Osteoblast (primary cell): ENCODE data around the gene PDE6G. TPM values are rescaled to one million over a fixed set of nuclear protein-coding genes. Genes with fewer than 3 reads are reported as not detected.

ENCODE experiments used
- DNase-seq: peaks from one replicate; pipeline ENCODE4 v3.0.0; 2011; ENCODE audit warnings: low spot score, mixed read lengths; ENCODE audit not compliant: insufficient read length; ENCODE audit errors: missing footprints
- H2AFZ ChIP-seq: 2 replicates; pipeline ENCODE4 v1.6.0; 2011; ENCODE audit warnings: mild to moderate bottlenecking, low read length
- H3K27ac ChIP-seq: 2 replicates; pipeline ENCODE4 v1.5.1; 2011; ENCODE audit warnings: mild to moderate bottlenecking, low read depth, low read length, moderate library complexity
- H3K27me3 ChIP-seq: 2 replicates; pipeline ENCODE4 v1.6.0; 2012; ENCODE audit warnings: mild to moderate bottlenecking, control low read depth, inconsistent platforms, low read length, moderate library complexity; ENCODE audit not compliant: insufficient read depth
- H3K36me3 ChIP-seq: 2 replicates; pipeline ENCODE4 v1.5.1; 2011; ENCODE audit warnings: mild to moderate bottlenecking, low read length, control low read depth, moderate library complexity; ENCODE audit not compliant: insufficient read depth
- H3K4me1 ChIP-seq: 2 replicates; pipeline ENCODE4 v1.5.1; 2011; ENCODE audit warnings: mild to moderate bottlenecking, low read length, control low read depth, moderate library complexity; ENCODE audit not compliant: insufficient read depth
- H3K4me2 ChIP-seq: 2 replicates; pipeline ENCODE4 v1.6.0; 2011; ENCODE audit warnings: mild to moderate bottlenecking, low read length; ENCODE audit not compliant: insufficient read depth
- H3K4me3 ChIP-seq: fragments of 200-600 bp; sonication (generic); 3 replicates; pipeline ENCODE4 v1.5.1; 2012; ENCODE audit warnings: mild to moderate bottlenecking, low read length, inconsistent platforms; ENCODE audit not compliant: insufficient read depth
- H3K79me2 ChIP-seq: 2 replicates; pipeline ENCODE4 v1.6.0; 2012; ENCODE audit warnings: mild to moderate bottlenecking, low read length, control low read depth, inconsistent platforms; ENCODE audit not compliant: insufficient read depth
- H3K9me3 ChIP-seq: 2 replicates; pipeline ENCODE4 v1.5.1; 2011; ENCODE audit warnings: low read depth, low read length, control low read depth
- H4K20me1 ChIP-seq: 2 replicates; pipeline ENCODE4 v1.6.0; 2012; ENCODE audit warnings: mild to moderate bottlenecking, low read length, control low read depth; ENCODE audit not compliant: insufficient read depth
- total RNA-seq: library from RNA; depleted of rRNA; stranded (reverse); fragments of >200 nt; gene quantifications from 2 replicates; pipeline ENCODE4 v1.2.3, GENCODE V29; 2012
- TF ChIP-seq, protein P1 (sequence below): IDR thresholded peaks from 2 replicates; pipeline ENCODE4 v1.5.1; 2011; ENCODE audit warnings: mild to moderate bottlenecking, low read depth, low read length, moderate library complexity; ENCODE audit errors: extremely low read depth

Gene PDE6G
- total RNA-seq, 1 donor = not detected

DNA sequence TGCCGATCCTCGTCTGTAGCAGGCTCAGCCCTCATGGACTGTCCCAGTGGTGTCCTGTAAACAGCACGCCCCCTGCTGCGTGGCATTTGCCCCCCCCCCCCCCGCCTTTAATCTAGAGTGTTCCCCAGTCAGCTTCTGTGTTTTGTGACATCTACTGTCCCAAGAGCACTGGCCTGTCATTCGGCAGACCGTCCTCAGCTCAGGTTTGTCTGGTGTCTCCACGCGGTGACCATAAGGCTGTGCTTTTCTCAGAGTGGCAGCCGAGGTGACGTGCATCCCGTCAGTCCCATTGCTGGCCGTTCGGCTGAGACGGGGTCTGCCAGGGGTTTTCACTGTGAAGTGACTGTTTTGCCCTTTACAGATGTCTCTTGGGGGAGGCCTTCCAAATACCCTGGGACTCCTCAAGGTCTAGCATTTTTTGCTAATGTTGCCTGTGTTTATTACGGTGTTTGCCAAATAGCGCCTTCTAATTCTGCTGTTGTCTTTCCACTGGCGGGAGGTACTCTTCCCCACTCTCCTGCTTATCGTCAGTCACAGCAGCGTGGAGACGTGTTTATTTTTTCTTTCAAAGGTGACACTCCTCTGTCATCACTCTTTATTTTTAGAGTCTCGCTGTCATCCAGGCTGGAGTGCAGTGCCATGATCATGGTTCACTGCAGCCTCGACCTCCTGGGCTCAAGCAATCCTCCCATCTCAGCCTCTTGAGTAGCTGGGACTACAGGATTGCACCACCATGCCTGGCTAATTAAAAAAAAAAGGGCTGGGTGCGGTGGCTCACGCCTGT lies 41.1 kb upstream of the PDE6G start:
- DNase-seq = no peak
- Histone ChIP-seq H3K4me1 (peaks cover 11% of the 10 kb centered on the region), H4K20me1 (peaks cover 43% of the 10 kb centered on the region), H3K79me2 (peaks cover 80% of the 10 kb centered on the region), H3K27ac (no peak overlapping the region), H3K27me3 (no peaks in the 10 kb centered on the region), H3K36me3 (peaks cover 77% of the 10 kb centered on the region), H2AFZ (no peak overlapping the region), H3K4me3 (no peak overlapping the region), H3K9me3 (no peaks in the 10 kb centered on the region), H3K4me2 (no peak overlapping the region)
- TF ChIP-seq, protein P1, sequence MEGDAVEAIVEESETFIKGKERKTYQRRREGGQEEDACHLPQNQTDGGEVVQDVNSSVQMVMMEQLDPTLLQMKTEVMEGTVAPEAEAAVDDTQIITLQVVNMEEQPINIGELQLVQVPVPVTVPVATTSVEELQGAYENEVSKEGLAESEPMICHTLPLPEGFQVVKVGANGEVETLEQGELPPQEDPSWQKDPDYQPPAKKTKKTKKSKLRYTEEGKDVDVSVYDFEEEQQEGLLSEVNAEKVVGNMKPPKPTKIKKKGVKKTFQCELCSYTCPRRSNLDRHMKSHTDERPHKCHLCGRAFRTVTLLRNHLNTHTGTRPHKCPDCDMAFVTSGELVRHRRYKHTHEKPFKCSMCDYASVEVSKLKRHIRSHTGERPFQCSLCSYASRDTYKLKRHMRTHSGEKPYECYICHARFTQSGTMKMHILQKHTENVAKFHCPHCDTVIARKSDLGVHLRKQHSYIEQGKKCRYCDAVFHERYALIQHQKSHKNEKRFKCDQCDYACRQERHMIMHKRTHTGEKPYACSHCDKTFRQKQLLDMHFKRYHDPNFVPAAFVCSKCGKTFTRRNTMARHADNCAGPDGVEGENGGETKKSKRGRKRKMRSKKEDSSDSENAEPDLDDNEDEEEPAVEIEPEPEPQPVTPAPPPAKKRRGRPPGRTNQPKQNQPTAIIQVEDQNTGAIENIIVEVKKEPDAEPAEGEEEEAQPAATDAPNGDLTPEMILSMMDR = no peak

- H3K27me3 ChIP-seq = no peaks in the 10 kb centered on the region
- peaks cover 40% of the 10 kb centered on the region for H4K20me1 ChIP-seq
- H3K4me3 ChIP-seq = no peak overlapping the region
- no peaks in the 10 kb centered on the region for H3K9me3 ChIP-seq
- no peak overlapping the region for H3K27ac ChIP-seq
- DNase-seq = no peak
- H3K36me3 ChIP-seq = peaks cover 81% of the 10 kb centered on the region
- TF ChIP-seq, protein P1 = no peak
- no peaks in the 10 kb centered on the region for H3K4me1 ChIP-seq
- H2AFZ ChIP-seq = no peak overlapping the region
- H3K4me2 ChIP-seq = no peak overlapping the region
- H3K79me2 ChIP-seq = peaks cover 80% of the 10 kb centered on the region
Measured at GRCh38 chr17:81696218-81696941, 40.0 kb upstream of the PDE6G start.

- Histone ChIP-seq H3K4me1 (no peaks in the 10 kb centered on the region), H3K27me3 (no peaks in the 10 kb centered on the region), H4K20me1 (peaks cover 38% of the 10 kb centered on the region), H3K36me3 (peaks cover 81% of the 10 kb centered on the region), H3K9me3 (no peaks in the 10 kb centered on the region), H3K27ac (no peak overlapping the region), H2AFZ (no peak overlapping the region), H3K4me2 (no peak overlapping the region), H3K4me3 (no peak overlapping the region), H3K79me2 (peaks cover 80% of the 10 kb centered on the region)
- no peak for DNase-seq
- TF ChIP-seq, protein P1 = no peak
Measured at GRCh38 chr17:81695801-81696200, 39.5 kb upstream of the PDE6G start.

DNA sequence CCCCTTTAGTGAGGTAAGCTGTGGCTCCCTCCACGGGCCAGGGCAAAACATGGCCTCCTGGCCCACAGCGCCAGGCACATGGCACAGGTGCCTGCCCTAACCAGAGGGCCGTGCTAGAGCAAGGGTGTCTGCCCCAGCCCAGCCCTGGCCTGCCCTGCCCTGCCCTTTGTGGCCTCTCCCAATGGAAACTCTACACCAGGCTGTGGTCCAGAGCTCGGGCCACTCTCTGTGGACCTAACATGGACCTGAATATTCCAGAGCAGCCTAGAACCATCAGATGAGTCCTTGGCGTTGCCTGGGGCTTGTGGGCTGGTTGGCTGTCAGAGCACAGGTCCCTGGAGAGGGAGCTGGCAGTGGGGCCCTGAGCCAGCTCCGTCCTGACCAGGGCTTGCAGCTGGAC lies 38.9 kb upstream of the PDE6G start:
- Histone ChIP-seq H3K27ac (no peak overlapping the region), H3K4me3 (no peak overlapping the region), H3K4me2 (no peak overlapping the region), H3K36me3 (peaks cover 84% of the 10 kb centered on the region), H2AFZ (no peak overlapping the region), H4K20me1 (peaks cover 38% of the 10 kb centered on the region), H3K27me3 (no peaks in the 10 kb centered on the region), H3K4me1 (no peaks in the 10 kb centered on the region), H3K79me2 (peaks cover 80% of the 10 kb centered on the region), H3K9me3 (no peaks in the 10 kb centered on the region)
- no peak for DNase-seq
- TF ChIP-seq, protein P1 = no peak
